8988T (cell line): ENCODE measurements around the gene USP50.
"Not testable (repeated sequence)": the region's sequence is repeated elsewhere in the genome, so short reads cannot be mapped to it uniquely, and the experiment has no call there.

Source experiments
- DNase-seq: peaks from one replicate; pipeline ENCODE4 v3.0.0; 2011

Gene USP50

GRCh38 chr15:50546566-50546965, at the start of gene USP50:
TSS of gene USP50 (minus strand) at chr15:50546666. CDS start at chr15:50546525, 141 bp downstream.
- DNase-seq, result no peak

GRCh38 chr15:50594311-50594710, 47.8 kb upstream of the USP50 start:
- DNase-seq, result no peak

DNA sequence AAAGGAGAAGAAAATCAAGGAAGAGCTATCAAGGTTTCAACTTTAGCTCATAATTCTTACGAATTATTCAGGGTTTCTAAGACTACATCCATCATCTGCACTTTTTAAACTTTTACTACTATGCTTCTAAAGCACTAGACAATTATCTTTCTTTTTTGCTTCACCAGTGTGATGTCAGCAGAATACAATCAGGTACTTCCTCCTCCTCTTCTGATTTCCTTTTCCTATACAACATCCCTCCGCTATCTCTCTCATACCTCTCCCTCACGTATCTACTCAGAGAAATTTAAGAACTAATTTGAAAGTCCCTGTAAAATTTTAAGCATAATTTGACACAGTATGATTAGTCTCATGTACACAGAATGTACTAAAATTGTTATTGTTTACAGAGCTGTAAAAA, 47.3 kb upstream of the USP50 start:
- no peak for DNase-seq

GRCh38 chr15:50590288-50590687, 43.8 kb upstream of the USP50 start:
- DNase-seq, result no peak

GRCh38 chr15:50577492-50577891, 31.0 kb upstream of the USP50 start:
- DNase-seq, result no peak

GRCh38 chr15:50576166-50576565, 29.7 kb upstream of the USP50 start:
- DNase-seq, result no peak

GRCh38 chr15:50573842-50574241, 27.4 kb upstream of the USP50 start:
- not testable (repeated sequence) for DNase-seq

- no peak for DNase-seq
Observed at GRCh38 chr15:50563756-50564155, 17.3 kb upstream of the USP50 start.

DNA sequence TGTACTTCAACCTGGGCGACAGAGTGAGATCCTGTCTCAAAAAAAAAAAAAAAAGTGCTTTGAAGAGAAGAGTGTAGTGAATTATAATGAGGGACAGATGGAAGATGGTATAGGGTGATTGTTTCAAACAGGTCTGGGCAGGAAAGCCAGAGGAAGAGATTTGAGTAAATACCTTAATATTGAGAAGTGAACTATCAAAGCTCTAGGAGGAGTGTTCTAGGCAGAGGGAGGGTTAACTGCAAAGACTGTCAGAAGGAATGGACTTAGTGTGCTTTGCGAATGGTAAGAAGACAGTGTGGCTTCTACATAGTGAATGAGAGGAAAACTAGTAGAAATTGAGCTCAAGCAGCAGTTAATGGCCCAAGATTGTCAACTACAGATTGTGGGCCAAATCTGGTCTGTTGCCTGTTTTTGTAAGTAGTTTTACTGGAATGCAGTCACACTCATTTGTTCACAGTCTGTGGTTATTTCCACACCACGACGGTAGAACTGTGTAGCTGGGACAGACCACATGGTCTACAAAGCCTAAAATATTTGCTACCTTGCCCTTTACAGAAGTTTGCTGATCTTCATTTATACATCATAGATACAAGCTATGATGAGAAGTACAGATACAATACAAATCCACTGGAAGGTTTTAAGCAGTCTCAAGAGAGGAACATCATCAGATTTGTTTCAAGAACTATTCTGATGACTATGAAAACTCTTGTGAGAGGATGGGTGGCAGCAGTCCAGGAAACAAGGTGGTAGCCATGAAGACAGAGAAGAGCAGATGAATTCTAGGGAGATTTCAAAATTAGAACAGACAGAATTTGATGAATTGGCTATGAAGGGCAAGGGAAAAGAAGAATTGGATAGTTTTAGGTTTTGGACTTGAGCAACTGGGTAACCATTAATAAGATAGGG, 16.5 kb upstream of the USP50 start:
- no peak for DNase-seq

DNA sequence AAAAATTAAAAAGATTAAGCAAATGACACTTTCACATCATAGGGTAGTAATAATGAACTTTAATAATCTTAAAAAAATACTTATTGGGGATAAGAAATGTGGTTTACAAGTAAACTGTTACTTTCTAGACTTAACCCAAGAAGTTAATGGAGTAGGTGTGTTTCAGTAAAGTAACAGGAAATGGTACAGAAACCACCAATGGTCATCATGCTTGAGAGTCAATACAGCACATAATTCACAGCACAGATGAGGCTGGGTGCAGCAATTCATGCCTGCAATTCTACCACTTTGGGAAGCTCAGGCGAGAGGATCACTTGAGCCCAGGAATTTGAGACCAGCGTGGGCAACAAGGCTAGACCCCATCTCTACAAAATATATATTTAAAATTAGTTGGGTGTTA, 11.5 kb upstream of the USP50 start:
- no peak for DNase-seq

DNA sequence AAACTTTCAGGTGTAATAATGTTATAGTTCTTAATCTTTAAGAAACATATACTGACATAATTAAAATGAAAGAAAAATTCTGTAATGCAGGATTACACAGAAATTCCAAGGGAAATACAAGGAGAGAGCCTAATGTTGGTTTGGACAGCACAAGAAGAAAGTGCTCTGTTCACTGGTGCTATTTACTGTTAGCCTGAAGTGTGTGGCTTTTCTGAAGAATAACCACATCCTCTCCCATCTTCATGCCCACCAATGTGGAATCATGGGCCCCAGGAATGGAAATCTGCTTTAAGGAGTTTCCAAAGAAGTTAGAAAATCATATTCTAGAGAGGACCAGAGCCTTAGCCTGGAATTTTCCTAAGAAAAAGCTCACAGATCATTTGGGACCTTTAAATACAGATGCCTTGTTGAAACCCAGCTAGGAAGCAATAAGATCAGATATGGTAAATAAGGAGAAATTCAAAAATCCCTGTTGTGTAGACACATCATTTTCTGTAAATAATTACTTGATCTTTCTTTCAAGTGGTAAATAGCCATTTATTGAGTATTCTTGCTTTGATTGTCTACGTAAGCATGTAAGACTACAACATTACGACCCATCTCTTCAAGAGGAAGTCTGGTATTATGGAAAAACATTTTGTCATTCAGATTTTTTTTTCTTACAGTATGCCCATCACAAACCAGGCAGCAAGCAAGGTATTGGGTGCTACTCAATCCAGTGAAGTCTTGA, 10.3 kb upstream of the USP50 start:
- DNase-seq, result no peak

DNA sequence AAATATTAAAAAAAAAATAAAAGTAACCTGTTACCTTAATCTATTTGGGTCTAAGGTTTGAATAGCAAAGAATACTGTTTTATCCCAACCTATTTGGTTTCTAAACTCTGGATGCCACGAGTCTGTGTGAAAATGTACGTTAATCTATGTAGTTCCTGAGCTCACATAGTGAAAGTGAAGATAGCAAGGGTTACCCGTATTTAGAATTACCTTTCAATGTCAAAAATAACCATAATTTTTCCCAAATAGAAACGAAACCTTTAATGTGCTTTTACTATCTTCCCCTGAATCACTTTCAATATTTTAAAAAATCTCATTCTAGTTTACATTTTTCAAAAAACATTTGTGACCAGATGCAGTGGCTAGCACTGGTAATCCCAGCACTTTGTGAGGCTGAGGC, 5.8 kb upstream of the USP50 start:
- DNase-seq, result no peak

GRCh38 chr15:50549326-50549725, 2.9 kb upstream of the USP50 start:
- DNase-seq, result no peak

GRCh38 chr15:50544368-50544767, 2.1 kb downstream of the USP50 start:
- DNase-seq, result no peak

DNA sequence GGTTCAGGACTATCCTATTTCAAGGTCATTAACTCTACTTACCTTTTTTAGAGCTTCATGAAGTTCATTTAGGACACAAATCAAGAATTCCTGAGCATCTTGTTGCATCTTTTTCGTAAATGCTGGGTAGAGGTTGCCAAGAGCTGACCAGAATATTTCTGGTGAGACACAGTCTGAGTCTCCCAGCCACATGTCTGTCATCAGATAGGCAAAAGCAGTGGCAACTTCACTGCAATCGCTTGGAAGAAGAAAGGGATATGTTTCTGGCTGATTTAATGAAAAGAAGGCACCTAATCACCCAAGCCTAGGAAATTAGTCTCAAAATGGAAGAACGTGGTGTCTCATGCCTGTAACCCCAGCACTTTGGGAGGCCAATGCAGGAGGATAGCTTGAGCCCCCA, 2.9 kb downstream of the USP50 start:
- DNase-seq, result no peak

DNA sequence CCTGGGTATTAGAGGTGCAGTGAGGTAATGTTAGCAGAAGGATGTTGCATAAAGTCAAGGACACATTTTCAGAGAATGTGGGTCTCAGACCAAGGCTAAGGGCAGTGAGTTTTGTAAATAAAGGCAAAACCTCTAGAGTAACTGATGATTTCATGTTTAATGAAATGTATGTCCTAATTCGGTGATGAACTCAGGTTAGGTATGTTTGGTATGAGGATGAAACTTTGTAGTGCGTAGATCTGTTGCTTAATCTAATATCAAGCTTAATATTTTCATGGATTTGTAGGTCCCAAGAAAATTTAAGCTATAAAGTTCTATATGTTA, 3.6 kb downstream of the USP50 start:
- no peak for DNase-seq

DNA sequence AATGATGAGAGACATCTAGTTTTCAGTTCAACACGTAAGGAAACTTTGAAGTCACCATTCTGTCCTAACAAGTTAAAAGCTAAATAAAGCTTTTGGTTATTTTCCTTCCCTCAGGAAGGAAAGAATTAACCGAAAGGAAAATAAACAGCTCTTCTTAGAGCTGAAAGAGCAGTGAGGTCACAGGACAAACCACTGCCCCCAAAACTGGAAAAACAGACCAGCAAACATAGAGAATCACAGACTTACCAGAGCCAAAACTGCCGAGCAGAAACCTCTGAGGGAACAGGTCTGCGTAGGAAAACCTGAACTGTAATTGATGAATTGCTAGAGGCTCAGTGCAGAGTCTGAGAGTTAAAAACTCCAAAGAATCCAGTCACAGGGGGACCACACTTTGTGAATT, 14.7 kb downstream of the USP50 start:
- no peak for DNase-seq

DNA sequence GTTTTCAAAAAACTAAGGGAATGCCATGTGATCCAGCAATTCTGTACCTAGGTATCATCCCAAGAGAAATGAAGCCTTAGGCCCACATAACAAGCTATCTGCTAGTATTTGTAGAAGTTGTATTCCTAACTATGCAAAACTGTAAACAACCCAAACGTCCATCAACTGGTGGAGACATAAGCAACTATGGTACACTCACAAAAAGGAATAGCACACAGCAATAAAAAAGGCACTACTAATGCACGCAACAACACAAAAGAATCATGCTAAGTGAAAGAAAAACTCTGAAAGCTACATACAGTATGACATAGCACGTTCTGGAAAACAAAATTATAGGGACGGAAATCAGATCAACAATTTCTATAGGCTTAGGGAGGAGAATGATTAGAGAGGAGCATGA, 15.3 kb downstream of the USP50 start:
- no peak for DNase-seq

DNA sequence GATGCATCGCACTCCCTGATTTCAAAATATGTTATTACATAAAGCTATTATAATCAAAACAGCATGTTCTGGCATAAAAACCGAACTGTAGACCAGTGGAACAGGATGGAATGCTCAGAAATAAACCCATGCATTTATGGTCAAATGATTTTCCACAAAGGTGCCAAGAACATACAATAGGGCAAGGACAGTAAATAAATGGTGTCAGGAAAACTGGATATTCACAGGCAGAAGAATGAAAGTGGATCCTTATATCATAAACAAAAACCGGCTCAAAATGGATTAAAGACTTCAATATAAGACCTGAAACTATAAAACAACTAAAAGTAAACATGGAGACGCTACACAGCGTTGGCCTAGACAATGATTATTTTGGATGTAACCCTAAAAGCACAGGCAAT, 22.6 kb downstream of the USP50 start:
- no peak for DNase-seq

GRCh38 chr15:50519740-50520425, 26.6 kb downstream of the USP50 start:
- no peak for DNase-seq

DNA sequence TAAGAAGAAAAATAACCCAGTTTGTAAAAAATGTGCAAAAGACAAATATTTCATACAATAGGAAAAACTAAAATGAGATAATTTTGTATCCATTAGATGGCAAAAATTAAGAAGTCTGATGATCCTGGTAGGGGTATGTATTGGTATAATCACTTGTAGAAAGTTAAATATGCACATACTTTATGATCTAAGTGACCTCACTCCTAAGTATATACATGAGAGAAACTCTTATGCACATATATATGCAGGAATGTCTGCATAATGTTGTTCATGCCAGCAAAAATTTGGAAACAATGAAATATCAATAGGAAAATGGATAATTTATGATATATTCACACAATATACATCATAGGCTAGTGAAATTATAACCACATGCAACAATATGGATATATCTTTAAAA, 33.5 kb downstream of the USP50 start:
- DNase-seq, result no peak

GRCh38 chr15:50506121-50506520, 40.3 kb downstream of the USP50 start:
- no peak for DNase-seq

GRCh38 chr15:50505656-50506055, 40.8 kb downstream of the USP50 start:
- not testable (repeated sequence) for DNase-seq

- no peak for DNase-seq
Observed at GRCh38 chr15:50503144-50503543, 43.3 kb downstream of the USP50 start.
